HepG2 (cell line): ENCODE measurements around the gene ARHGEF37. TPM values are rescaled to one million over a fixed set of nuclear protein-coding genes. Genes with fewer than 3 reads are reported as not detected.

Source experiments
- ATAC-seq: fragments of 200-7000 bp; cut with Tn5 transposase; 3 replicates; pipeline ENCODE4 v1.9.1; 2020; ENCODE audit warnings: mild to moderate bottlenecking, moderate library complexity
- BruUV-seq: library from RNA; stranded (reverse); fragments of 400-500 nt; replicated peaks from 2 replicates; lab custom pipeline; 2021; lab: Mats Ljungman, UMichigan
- CTCF ChIA-PET: fragments of 300-600 bp; formaldehyde crosslinking; extraction: SDS; loops from one replicate; lab custom pipeline; 2021; ENCODE audit warnings: low total read pairs, inconsistent platforms, low intra/inter-chr PET ratio; lab: Yijun Ruan, JAX
- POLR2A ChIA-PET: fragments of 350-600 bp; sonication (Branson Sonifier 250); formaldehyde crosslinking; loops from one replicate; lab custom pipeline; 2020; ENCODE audit warnings: antibody characterized with exemption, inconsistent platforms; lab: Yijun Ruan, JAX
- DNase-seq: peaks from one replicate; pipeline ENCODE4 v3.0.0-alpha.2; 2015; ENCODE audit warnings: low spot score
- FAIRE-seq: peaks from 3 replicates; lab custom pipeline; 2011; peaks lifted over from hg19 to GRCh38; lab: Jason Lieb, UNC
- H2AFZ ChIP-seq: one replicate; pipeline ENCODE4 v1.6.1; 2011; ENCODE audit warnings: low read length, inconsistent platforms
- H3K27ac ChIP-seq: fragments of 300-600 bp; 3 replicates; pipeline ENCODE4 v1.8.0; 2011; ENCODE audit warnings: mixed run types, mild to moderate bottlenecking, mixed read lengths, low read length, inconsistent platforms; ENCODE audit not compliant: insufficient read depth; ENCODE audit errors: extremely low read length
- H3K27me3 ChIP-seq, 2 experiments: fragments of 200-600 bp in 1 of 2; 2 replicates in 1 of 2; 3 replicates in 1 of 2; pipeline versions ENCODE4 v1.6.0 to v1.8.0; 2011; ENCODE audit warnings: low read length in 2 of 2, mild to moderate bottlenecking in 2 of 2, moderate library complexity in 2 of 2, inconsistent platforms in 1 of 2; ENCODE audit not compliant: insufficient read depth in 2 of 2, control insufficient read depth in 1 of 2
- H3K36me3 ChIP-seq, 2 experiments: fragments of 200-600 bp in 1 of 2; replicated peaks in 1 of 2; 2 replicates in 1 of 2; 3 replicates in 1 of 2; pipeline versions ENCODE4 v1.5.1 to v1.8.0; 2011; ENCODE audit warnings: low read length in 2 of 2, inconsistent platforms in 1 of 2; ENCODE audit not compliant: insufficient read depth in 2 of 2, control insufficient read depth in 1 of 2
- H3K4me1 ChIP-seq: 2 replicates; pipeline ENCODE4 v1.5.1; 2012; ENCODE audit warnings: low read length, inconsistent platforms; ENCODE audit not compliant: insufficient read depth
- H3K4me2 ChIP-seq: 2 replicates; pipeline ENCODE4 v1.6.0; 2011; ENCODE audit warnings: low read depth, low read length, inconsistent platforms
- H3K4me3 ChIP-seq, 3 experiments: fragments of 200-600 bp in 1 of 3; sonication (generic), shearing (Covaris generic) in 1 of 3; replicated peaks in 1 of 3; 2 replicates each; pipeline ENCODE4 v1.5.1; 2011 to 2016; ENCODE audit warnings: low read length in 3 of 3, inconsistent platforms in 2 of 3, low read depth in 2 of 3, mild to moderate bottlenecking in 2 of 3, control low read depth in 1 of 3, mixed read lengths in 1 of 3; ENCODE audit not compliant: insufficient read depth in 1 of 3
- H3K79me2 ChIP-seq: one replicate; pipeline ENCODE4 v1.6.1; 2011; ENCODE audit warnings: low read length, inconsistent platforms; ENCODE audit not compliant: insufficient read depth
- H3K9ac ChIP-seq: 2 replicates; pipeline ENCODE4 v1.6.0; 2011; ENCODE audit warnings: mild to moderate bottlenecking, low read depth, low read length, inconsistent platforms; ENCODE audit not compliant: insufficient read depth
- H3K9me3 ChIP-seq: 2 replicates; pipeline ENCODE4 v1.5.1; 2012; ENCODE audit warnings: mild to moderate bottlenecking, low read length
- H4K20me1 ChIP-seq: 2 replicates; pipeline ENCODE4 v1.6.0; 2011; ENCODE audit warnings: inconsistent platforms, mild to moderate bottlenecking, low read length, moderate library complexity; ENCODE audit not compliant: insufficient read depth
- GABPA ChIP-seq, 2 experiments: IDR thresholded peaks; 2 replicates each; pipeline ENCODE4 v1.6.1; 2011 to 2016; ENCODE audit warnings: low read depth in 2 of 2, low read length in 1 of 2, missing biosample characterization in 1 of 2, missing genetic modification characterization in 1 of 2
- NFE2 ChIP-seq: sonication (generic); formaldehyde crosslinking; IDR thresholded peaks from 2 replicates; pipeline ENCODE4 v1.4.0; 2020; ENCODE audit warnings: missing genetic modification reagents
- RARA ChIP-seq: IDR thresholded peaks from 2 replicates; pipeline ENCODE4 v1.6.1; 2016; ENCODE audit warnings: missing genetic modification reagents, missing compliant biosample characterization
- SIN3A ChIP-seq: IDR thresholded peaks from 2 replicates; pipeline ENCODE4 v1.6.1; 2011; ENCODE audit warnings: low read depth, mild to moderate bottlenecking, control low read depth, low read length, borderline replicate concordance
- ZNF232 ChIP-seq: sonication (generic); formaldehyde crosslinking; IDR thresholded peaks from 2 replicates; pipeline ENCODE4 v1.4.0; 2020; ENCODE audit warnings: missing genetic modification reagents, borderline replicate concordance
- WGBS: methylation state at CpG from one replicate; pipeline ENCODE4 v1.1.6; 2017; ENCODE audit warnings: low lambda C conversion rate; 5-methylcytosine and 5-hydroxymethylcytosine counted together
- in situ Hi-C: cut with HindIII; loops from 2 replicates; pipeline ENCODE4 v1.10.0; 2017; ENCODE audit warnings: low pct_unique_long_range_greater_than_20kb; ENCODE audit not compliant: extremely low pct_ligation_motif_present
- intact Hi-C: fragments of 100-400 bp; cut with micrococcal nuclease; formaldehyde crosslinking; loops from one replicate; pipeline ENCODE4 v1.10.0; 2022; ENCODE audit not compliant: unreplicated experiment
- polyA plus RNA-seq, 8 experiments: library from polyadenylated mRNA; depleted of rRNA in 3 of 8; stranded (reverse) in 7 of 8; unstranded in 1 of 8; fragments of >200 nt; fragmentation: Illumina TruSeq in 4 of 8; extraction: Trizol in 4 of 8; gene quantifications; 2 replicates each; pipeline versions ENCODE4 v1.2.1 to v1.2.3, GENCODE V29; 2011 to 2016; ENCODE audit warnings: low read depth in 4 of 8, missing spikeins in 1 of 8, mixed read lengths in 1 of 8; ENCODE audit not compliant: insufficient read depth in 1 of 8
- total RNA-seq, 5 experiments: library from RNA; depleted of rRNA; stranded (reverse); fragments of >200 nt; fragmentation: Illumina TruSeq; extraction: Trizol; gene quantifications; 2 replicates each; pipeline ENCODE4 v1.2.3, GENCODE V29; 2016; ENCODE audit warnings: low read depth in 1 of 5
- TF ChIP-seq, protein P1 (sequence below): sonication (generic); formaldehyde crosslinking; IDR thresholded peaks from 2 replicates; pipeline ENCODE4 v1.8.1; 2022; ENCODE audit warnings: low read depth, mild to moderate bottlenecking, missing genetic modification reagents

ARHGEF37 gene
- total and polyA plus RNA-seq, 2 of the 13 experiments (the other 11 are each of a cell fraction or from before 2014, with no cell fraction given): 0.18 to 0.27 TPM

GRCh38 chr5:149567226-149567625, 14.1 kb upstream of the ARHGEF37 start:
- intact Hi-C loops (loop anchor here (10.0 kb wide), 1 partner anchor 422 kb away; the partner anchor contains the start of gene ABLIM3), in situ Hi-C loops (loop anchor here (25.0 kb wide), 1 partner anchor 430 kb away; the partner anchor contains the start of gene ABLIM3)
- FAIRE-seq: no peak
- Histone ChIP-seq H3K27me3 (no peaks in the 10 kb centered on the region), H3K27ac (no peak overlapping the region), H3K9me3 (no peaks in the 10 kb centered on the region), H3K4me3 (no peak overlapping the region), H2AFZ (no peak overlapping the region), H3K36me3 (no peaks in the 10 kb centered on the region), H3K4me1 (peaks cover 17% of the 10 kb centered on the region), H3K4me2 (no peak overlapping the region), H3K9ac (no peak overlapping the region), H4K20me1 (no peaks in the 10 kb centered on the region), H3K79me2 (no peaks in the 10 kb centered on the region)
- BruUV-seq: no TSS peak
- DNase-seq: no peak
- TF ChIP-seq, protein P1, sequence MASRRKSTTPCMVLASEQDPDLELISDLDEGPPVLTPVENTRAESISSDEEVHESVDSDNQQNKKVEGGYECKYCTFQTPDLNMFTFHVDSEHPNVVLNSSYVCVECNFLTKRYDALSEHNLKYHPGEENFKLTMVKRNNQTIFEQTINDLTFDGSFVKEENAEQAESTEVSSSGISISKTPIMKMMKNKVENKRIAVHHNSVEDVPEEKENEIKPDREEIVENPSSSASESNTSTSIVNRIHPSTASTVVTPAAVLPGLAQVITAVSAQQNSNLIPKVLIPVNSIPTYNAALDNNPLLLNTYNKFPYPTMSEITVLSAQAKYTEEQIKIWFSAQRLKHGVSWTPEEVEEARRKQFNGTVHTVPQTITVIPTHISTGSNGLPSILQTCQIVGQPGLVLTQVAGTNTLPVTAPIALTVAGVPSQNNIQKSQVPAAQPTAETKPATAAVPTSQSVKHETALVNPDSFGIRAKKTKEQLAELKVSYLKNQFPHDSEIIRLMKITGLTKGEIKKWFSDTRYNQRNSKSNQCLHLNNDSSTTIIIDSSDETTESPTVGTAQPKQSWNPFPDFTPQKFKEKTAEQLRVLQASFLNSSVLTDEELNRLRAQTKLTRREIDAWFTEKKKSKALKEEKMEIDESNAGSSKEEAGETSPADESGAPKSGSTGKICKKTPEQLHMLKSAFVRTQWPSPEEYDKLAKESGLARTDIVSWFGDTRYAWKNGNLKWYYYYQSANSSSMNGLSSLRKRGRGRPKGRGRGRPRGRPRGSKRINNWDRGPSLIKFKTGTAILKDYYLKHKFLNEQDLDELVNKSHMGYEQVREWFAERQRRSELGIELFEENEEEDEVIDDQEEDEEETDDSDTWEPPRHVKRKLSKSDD: no peak
- TF ChIP-seq GABPA (IDR thresholded peaks at IDR 0.05; ENCODE audit: low read depth, low read length) (no peak), GABPA (CRISPR knock-in tag; IDR thresholded peaks at IDR 0.05; ENCODE audit: low read depth) (no peak), ZNF232 (CRISPR knock-in tag) (no peak), SIN3A (no peak), RARA (CRISPR knock-in tag) (no peak), NFE2 (CRISPR knock-in tag) (no peak)
- WGBS: 13% methylated on average over 1 of the region's 1 CpG
- POLR2A ChIA-PET: no interaction called here
- CTCF ChIA-PET: no interaction called here
- no peak for ATAC-seq
